Karpas-422 (cell line): ENCODE measurements around the gene LPIN3. TPM values are rescaled to one million over a fixed set of nuclear protein-coding genes. Genes with fewer than 3 reads are reported as not detected.

Source experiments
- DNase-seq: peaks from one replicate; pipeline ENCODE4 v3.0.0-alpha.2; 2015
- H2AFZ ChIP-seq: fragments of 200-600 bp; sonication (generic); 2 replicates; pipeline ENCODE4 v1.6.1; 2014; ENCODE audit warnings: antibody characterized with exemption, low read length, mixed read lengths
- H3K27ac ChIP-seq: fragments of 200-600 bp; sonication (generic); 2 replicates; pipeline ENCODE4 v1.5.1; 2014; ENCODE audit warnings: mild to moderate bottlenecking, low read length, moderate library complexity
- H3K27me3 ChIP-seq: fragments of 200-600 bp; sonication (generic); 2 replicates; pipeline ENCODE4 v1.6.1; 2014; ENCODE audit warnings: low read length, mixed read lengths
- H3K36me3 ChIP-seq: fragments of 200-600 bp; sonication (generic); 2 replicates; pipeline ENCODE4 v1.6.1; 2014; ENCODE audit warnings: low read length, mixed read lengths; ENCODE audit not compliant: insufficient read depth
- H3K4me1 ChIP-seq: fragments of 200-600 bp; sonication (generic); 2 replicates; pipeline ENCODE4 v1.6.1; 2014; ENCODE audit warnings: mild to moderate bottlenecking, low read length, mixed read lengths
- H3K4me2 ChIP-seq: fragments of 200-600 bp; sonication (generic); 2 replicates; pipeline ENCODE4 v1.6.1; 2014; ENCODE audit warnings: low read length, low read depth, mild to moderate bottlenecking; ENCODE audit not compliant: poor library complexity, severe bottlenecking
- H3K4me3 ChIP-seq: fragments of 200-600 bp; sonication (generic); 2 replicates; pipeline ENCODE4 v1.5.1; 2014; ENCODE audit warnings: mild to moderate bottlenecking, antibody characterized with exemption, low read length, mixed read lengths
- H3K79me2 ChIP-seq: fragments of 200-600 bp; sonication (generic); 2 replicates; pipeline ENCODE4 v1.6.1; 2014; ENCODE audit warnings: mild to moderate bottlenecking, low read length, mixed read lengths
- H3K9ac ChIP-seq: fragments of 200-600 bp; sonication (generic); 2 replicates; pipeline ENCODE4 v1.6.0; 2014; ENCODE audit warnings: low read length
- H3K9me2 ChIP-seq: fragments of 200-600 bp; sonication (generic), shearing (Covaris generic); replicated peaks from 2 replicates; pipeline ENCODE4 v1.6.0; 2014; ENCODE audit warnings: mild to moderate bottlenecking, low read length, moderate library complexity; ENCODE audit not compliant: insufficient read depth
- H3K9me3 ChIP-seq: fragments of 300-700, 200-600 bp; sonication (generic); 2 replicates; pipeline ENCODE4 v1.6.1; 2014; ENCODE audit warnings: low read length, mixed read lengths
- H4K20me1 ChIP-seq: fragments of 200-600 bp; sonication (generic); 2 replicates; pipeline ENCODE4 v1.6.1; 2014; ENCODE audit warnings: mild to moderate bottlenecking, antibody characterized with exemption, low read length, low read depth; ENCODE audit not compliant: insufficient read depth
- total RNA-seq: library from RNA; depleted of rRNA; stranded (reverse); fragments of >200 nt; shearing (Covaris generic); gene quantifications from 2 replicates; pipeline ENCODE4 v1.2.3, GENCODE V29; 2014; ENCODE audit warnings: low replicate concordance

LPIN3 gene
- total RNA-seq, 1 experiment from 2014 or later = not detected

DNA sequence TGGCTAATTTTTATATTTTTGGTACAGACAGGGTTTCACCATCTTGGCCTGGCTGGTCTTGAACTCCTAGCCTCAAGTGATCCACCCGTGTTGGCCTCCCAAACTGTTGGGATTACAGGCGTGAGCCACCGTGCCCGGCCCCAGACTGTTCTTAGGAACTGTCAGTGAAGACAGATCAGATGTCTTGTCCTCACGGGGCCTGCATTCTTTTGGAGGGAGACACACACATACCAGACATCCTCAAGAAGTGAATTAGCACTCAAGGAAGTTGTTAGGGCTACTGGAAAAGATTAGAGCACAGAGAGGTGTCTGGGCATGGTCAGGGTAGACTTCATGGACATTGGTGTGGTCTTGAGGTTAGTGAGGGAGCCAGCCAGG lies 10.3 kb upstream of the LPIN3 start:
- H3K4me2 ChIP-seq = no peak overlapping the region
- no peak overlapping the region for H2AFZ ChIP-seq
- no peaks in the 10 kb centered on the region for H4K20me1 ChIP-seq
- no peak overlapping the region for H3K4me3 ChIP-seq
- H3K9ac ChIP-seq = no peak overlapping the region
- H3K27me3 ChIP-seq = no peaks in the 10 kb centered on the region
- no peaks in the 10 kb centered on the region for H3K9me3 ChIP-seq
- H3K79me2 ChIP-seq = no peaks in the 10 kb centered on the region
- DNase-seq = no peak
- H3K4me1 ChIP-seq = no peaks in the 10 kb centered on the region
- no peaks in the 10 kb centered on the region for H3K9me2 ChIP-seq
- H3K36me3 ChIP-seq = no peaks in the 10 kb centered on the region
- H3K27ac ChIP-seq = no peak overlapping the region

DNA sequence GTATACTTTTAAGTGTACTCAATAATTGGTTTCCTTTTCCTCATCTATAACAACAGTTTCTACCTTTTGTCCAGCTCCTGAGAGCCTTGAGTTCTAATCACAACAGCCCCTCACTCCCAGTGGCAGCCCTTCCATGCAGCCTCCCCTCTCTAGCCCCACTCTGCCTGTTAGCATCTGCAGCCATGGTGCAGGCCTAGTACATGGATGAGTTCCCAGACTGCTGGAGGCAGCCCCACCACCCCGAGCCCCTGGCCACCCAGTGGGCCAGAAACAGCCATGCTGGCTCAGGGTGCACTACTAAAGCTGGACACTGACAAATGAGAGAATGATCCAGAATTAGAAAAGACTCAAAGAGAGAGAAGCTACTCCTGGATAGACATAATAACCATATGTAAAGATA lies 9.7 kb upstream of the LPIN3 start:
- Histone ChIP-seq H3K36me3 (no peaks in the 10 kb centered on the region), H3K27me3 (no peaks in the 10 kb centered on the region), H2AFZ (no peak overlapping the region), H3K4me1 (no peaks in the 10 kb centered on the region), H3K4me2 (no peak overlapping the region), H3K9ac (no peak overlapping the region), H3K9me3 (no peaks in the 10 kb centered on the region), H4K20me1 (no peaks in the 10 kb centered on the region), H3K79me2 (no peaks in the 10 kb centered on the region), H3K9me2 (no peaks in the 10 kb centered on the region), H3K27ac (no peak overlapping the region), H3K4me3 (no peak overlapping the region)
- no peak for DNase-seq

GRCh38 chr20:41331731-41332130 lies 8.9 kb upstream of the LPIN3 start:
- Histone ChIP-seq H3K27ac (no peak overlapping the region), H3K4me2 (no peak overlapping the region), H3K9me3 (no peaks in the 10 kb centered on the region), H3K4me3 (no peak overlapping the region), H3K9ac (no peak overlapping the region), H3K79me2 (no peaks in the 10 kb centered on the region), H3K9me2 (no peaks in the 10 kb centered on the region), H3K4me1 (no peaks in the 10 kb centered on the region), H3K27me3 (no peaks in the 10 kb centered on the region), H2AFZ (no peak overlapping the region), H4K20me1 (no peaks in the 10 kb centered on the region), H3K36me3 (no peaks in the 10 kb centered on the region)
- DNase-seq = no peak

GRCh38 chr20:41334036-41334435 lies 6.6 kb upstream of the LPIN3 start:
- no peak overlapping the region for H3K9ac ChIP-seq
- H3K4me2 ChIP-seq = no peak overlapping the region
- no peaks in the 10 kb centered on the region for H3K9me2 ChIP-seq
- no peak overlapping the region for H3K27ac ChIP-seq
- no peak overlapping the region for H3K4me3 ChIP-seq
- H2AFZ ChIP-seq = no peak overlapping the region
- H3K9me3 ChIP-seq = no peaks in the 10 kb centered on the region
- no peak for DNase-seq
- H3K79me2 ChIP-seq = no peaks in the 10 kb centered on the region
- H4K20me1 ChIP-seq = no peaks in the 10 kb centered on the region
- no peaks in the 10 kb centered on the region for H3K36me3 ChIP-seq
- H3K4me1 ChIP-seq = no peaks in the 10 kb centered on the region
- no peaks in the 10 kb centered on the region for H3K27me3 ChIP-seq

GRCh38 chr20:41334443-41335421 lies 5.9 kb upstream of the LPIN3 start:
- H3K9me2 ChIP-seq = no peaks in the 10 kb centered on the region
- no peaks in the 10 kb centered on the region for H3K36me3 ChIP-seq
- no peaks in the 10 kb centered on the region for H3K79me2 ChIP-seq
- no peak for DNase-seq
- no peak overlapping the region for H3K4me2 ChIP-seq
- H3K4me1 ChIP-seq = no peaks in the 10 kb centered on the region
- H2AFZ ChIP-seq = no peak overlapping the region
- no peaks in the 10 kb centered on the region for H4K20me1 ChIP-seq
- H3K27ac ChIP-seq = no peak overlapping the region
- no peak overlapping the region for H3K9ac ChIP-seq
- no peak overlapping the region for H3K4me3 ChIP-seq
- no peaks in the 10 kb centered on the region for H3K9me3 ChIP-seq
- H3K27me3 ChIP-seq = no peaks in the 10 kb centered on the region

GRCh38 chr20:41335591-41335990 lies 5.0 kb upstream of the LPIN3 start:
- 0 out of 2 replicates have a peak, but pooled peaks cover 4% of the 10 kb centered on the region for H4K20me1 ChIP-seq
- H3K36me3 ChIP-seq = no peaks in the 10 kb centered on the region
- H3K9me3 ChIP-seq = no peaks in the 10 kb centered on the region
- no peaks in the 10 kb centered on the region for H3K9me2 ChIP-seq
- no peak overlapping the region for H3K4me3 ChIP-seq
- H2AFZ ChIP-seq = no peak overlapping the region
- no peak overlapping the region for H3K27ac ChIP-seq
- no peak overlapping the region for H3K9ac ChIP-seq
- H3K27me3 ChIP-seq = no peaks in the 10 kb centered on the region
- H3K4me1 ChIP-seq = peaks cover 5% of the 10 kb centered on the region
- no peak for DNase-seq
- no peaks in the 10 kb centered on the region for H3K79me2 ChIP-seq
- H3K4me2 ChIP-seq = no peak overlapping the region

- Histone ChIP-seq H3K27me3 (no peaks in the 10 kb centered on the region), H3K27ac (no peak overlapping the region), H3K4me3 (no peak overlapping the region), H3K4me1 (peaks cover 5% of the 10 kb centered on the region), H3K4me2 (no peak overlapping the region), H3K9ac (no peak overlapping the region), H3K36me3 (no peaks in the 10 kb centered on the region), H3K9me2 (no peaks in the 10 kb centered on the region), H3K79me2 (no peaks in the 10 kb centered on the region), H2AFZ (no peak overlapping the region), H4K20me1 (0 out of 2 replicates have a peak, but pooled peaks cover 4% of the 10 kb centered on the region), H3K9me3 (no peaks in the 10 kb centered on the region)
- no peak for DNase-seq
These were observed 3.7 kb upstream of the LPIN3 start for GRCh38 chr20:41336711-41337492.

- H3K27me3 ChIP-seq = no peaks in the 10 kb centered on the region
- no peak overlapping the region for H3K27ac ChIP-seq
- no peak overlapping the region for H3K9ac ChIP-seq
- H3K4me1 ChIP-seq = peaks cover 5% of the 10 kb centered on the region
- peak; percentile 89 for DNase-seq
- no peak overlapping the region for H3K4me3 ChIP-seq
- no peaks in the 10 kb centered on the region for H3K79me2 ChIP-seq
- H4K20me1 ChIP-seq = 0 out of 2 replicates have a peak, but pooled peaks cover 4% of the 10 kb centered on the region
- H3K9me2 ChIP-seq = no peaks in the 10 kb centered on the region
- H2AFZ ChIP-seq = no peak overlapping the region
- H3K9me3 ChIP-seq = no peaks in the 10 kb centered on the region
- peak overlapping the region; percentile 53 for H3K4me2 ChIP-seq
- no peaks in the 10 kb centered on the region for H3K36me3 ChIP-seq
These were observed 679 bp upstream of the LPIN3 start for GRCh38 chr20:41339957-41340326.
